Adipose tissue (tissue), 3 donors: ENCODE results near the gene HAGH. TPM values are rescaled to one million over a fixed set of nuclear protein-coding genes. Genes with fewer than 3 reads are reported as not detected.
"Not testable (repeated sequence)": the region's sequence is repeated elsewhere in the genome, so short reads cannot be mapped to it uniquely, and the experiment has no call there.

Source experiments
- H3K27ac ChIP-seq: one replicate; pipeline ENCODE4 v1.5.1; 2013; ENCODE audit warnings: low read depth, low read length
- WGBS, 3 donors: extraction: QIAGEN DNeasy Blood & Tissue Kit; methylation state at CpG; one replicate each; pipeline ENCODE4 v1.1.7; 2013; 5-methylcytosine and 5-hydroxymethylcytosine counted together
- polyA plus RNA-seq, 3 donors: library from polyadenylated mRNA; stranded (reverse); fragments of 200-250 nt; gene quantifications; one replicate each; pipeline ENCODE4 v1.2.3, GENCODE V29; 2013
- donor health status: healthy with polysubstance abuse.
- donor health status: Bipolar disorder and iron deficiency.
- donor health status: healthy.

Gene HAGH
- polyA plus RNA-seq, result 100 to 1,000 TPM in 1 of 3 donors, 10 to 100 TPM in 2; 63.9 to 121 (median 71.3) TPM

DNA sequence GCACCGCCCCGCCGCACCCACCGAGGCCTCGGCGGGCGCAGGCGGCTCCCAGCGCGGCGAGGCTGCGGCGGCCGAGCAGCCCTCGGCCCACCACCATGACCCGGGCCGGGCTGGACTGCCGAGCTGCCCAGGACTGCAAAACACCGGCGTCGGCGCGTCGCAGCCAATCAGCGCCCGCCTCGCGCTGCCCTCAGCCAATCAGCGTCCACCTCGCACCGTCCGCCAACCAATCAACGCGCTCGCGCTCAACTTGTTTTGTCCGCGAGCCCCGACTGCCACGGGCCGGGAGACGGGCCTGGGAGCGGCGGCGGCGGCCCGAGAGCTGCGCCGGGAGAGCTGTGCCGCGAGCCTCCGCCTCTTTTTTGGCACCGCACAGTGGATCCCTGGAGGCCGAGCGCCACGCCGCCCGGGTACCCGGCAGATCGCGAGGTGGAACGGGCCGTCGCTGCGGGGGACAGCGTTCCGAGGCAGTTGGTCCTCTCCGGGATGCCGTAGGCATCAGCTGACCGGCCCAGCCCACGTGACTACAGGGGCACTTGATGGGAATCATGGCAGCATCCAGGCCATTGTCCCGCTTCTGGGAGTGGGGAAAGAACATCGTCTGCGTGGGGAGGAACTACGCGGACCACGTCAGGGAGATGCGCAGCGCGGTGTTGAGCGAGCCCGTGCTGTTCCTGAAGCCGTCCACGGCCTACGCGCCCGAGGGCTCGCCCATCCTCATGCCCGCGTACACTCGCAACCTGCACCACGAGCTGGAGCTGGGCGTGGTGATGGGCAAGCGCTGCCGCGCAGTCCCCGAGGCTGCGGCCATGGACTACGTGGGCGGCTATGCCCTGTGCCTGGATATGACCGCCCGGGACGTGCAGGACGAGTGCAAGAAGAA lies at the start of gene HAGH, which contains the start of gene FAHD1:
Gene HAGH, minus strand, starts transcription at position 135 of the 883 bp plus-strand sequence. Its CDS starts 38 bp downstream, at position 97.
Gene FAHD1, plus strand, starts transcription at position 516 of the 883 bp plus-strand sequence. Its CDS starts 33 bp downstream, at position 549.
- 0% methylated on average over 79 to 104 of the region's 104 CpGs for WGBS, 3 donors

DNA sequence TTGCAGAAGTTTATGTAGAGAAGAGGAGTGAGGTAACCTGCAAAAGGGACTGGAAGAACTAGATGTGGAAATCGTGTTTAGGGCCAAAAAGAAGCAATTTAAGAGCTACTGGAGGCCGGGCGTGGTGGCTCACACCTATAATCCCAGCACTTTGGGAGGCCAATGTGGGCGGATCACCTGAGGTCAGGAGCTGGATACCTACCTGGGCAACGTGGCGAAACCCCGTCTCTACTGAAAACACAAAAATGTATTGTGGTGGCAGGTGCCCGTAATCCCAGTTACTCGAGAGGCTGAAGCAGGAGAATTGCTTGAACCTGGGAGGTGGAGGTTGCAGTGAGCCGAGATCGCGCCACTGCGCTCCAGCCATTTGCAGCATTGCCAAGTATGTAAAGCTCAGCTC lies 49.4 kb upstream of the HAGH start:
- WGBS, 3 donors, result 87 to 90% (median 88%) methylated on average over 13 of the region's 13 CpGs
- not testable (repeated sequence) for H3K27ac ChIP-seq

More for the DNA sequence above, at the start of gene HAGH, which contains the start of gene FAHD1:
- peak within 1 kb of the TSS; percentile 48 for H3K27ac ChIP-seq

DNA sequence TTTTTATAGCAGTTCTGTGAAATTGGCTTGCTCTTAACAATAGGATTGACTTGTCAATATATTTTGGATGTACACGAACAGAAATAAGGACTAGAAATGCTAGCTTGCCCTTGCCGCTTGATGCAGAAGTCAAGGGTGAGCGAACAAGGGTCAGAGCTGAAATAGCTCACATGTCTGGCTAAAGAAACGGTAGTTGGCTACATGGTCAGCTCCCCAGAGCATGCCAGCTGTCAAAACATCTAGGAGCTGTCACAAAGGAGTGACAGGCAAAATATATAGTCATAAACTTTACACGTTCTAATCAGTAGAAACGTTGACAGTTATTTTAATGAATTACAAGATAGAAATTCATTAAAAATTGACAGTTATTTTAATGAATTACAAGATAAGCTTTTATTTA lies 48.2 kb upstream of the HAGH start:
- WGBS, 3 donors, result 48 to 61% (median 59%) methylated on average over 6 of the region's 6 CpGs

DNA sequence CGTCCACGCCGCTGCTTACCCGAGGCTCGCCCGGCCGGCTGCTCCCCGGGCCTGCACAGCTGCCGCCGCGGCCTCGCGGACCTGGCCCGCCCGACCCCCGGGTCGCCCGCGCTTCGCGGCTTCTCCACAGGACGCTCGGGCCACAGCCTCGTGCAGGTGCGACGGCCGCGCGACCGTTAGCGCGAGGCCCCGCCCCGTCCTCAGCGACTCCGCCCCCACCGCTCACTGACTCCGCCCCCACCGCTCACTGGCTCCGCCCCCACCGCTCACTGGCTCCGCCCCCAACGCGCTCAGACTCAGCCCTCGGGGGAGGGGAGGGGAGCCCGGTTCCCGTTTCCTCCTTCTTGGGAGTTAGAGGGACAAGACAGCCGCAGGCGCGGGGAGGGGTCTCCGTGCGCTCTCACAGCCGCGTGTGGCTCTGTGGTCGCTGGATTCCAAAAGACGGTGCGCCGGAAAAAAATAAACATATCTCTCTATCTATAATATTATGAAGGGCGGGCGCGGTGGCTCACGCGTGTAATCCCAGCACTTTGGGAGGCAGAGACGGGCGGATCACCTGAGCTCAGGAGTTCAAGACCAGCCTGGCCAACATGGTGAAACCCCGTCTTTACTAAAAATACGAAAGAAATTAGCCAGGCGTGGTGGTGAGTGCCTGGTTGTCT lies 45.5 kb upstream of the HAGH start, which contains the start of gene MEIOB:
Gene MEIOB, minus strand, starts transcription at position 191 of the 662 bp plus-strand sequence. CDS start 3,989 bp downstream, outside the sequence.
- 6 to 12% (median 7%) methylated on average over 52 to 68 of the region's 68 CpGs for WGBS, 3 donors
- no peak within 1 kb of the TSS for H3K27ac ChIP-seq

More for the DNA sequence above, 48.2 kb upstream of the HAGH start:
- no peak overlapping the region for H3K27ac ChIP-seq

DNA sequence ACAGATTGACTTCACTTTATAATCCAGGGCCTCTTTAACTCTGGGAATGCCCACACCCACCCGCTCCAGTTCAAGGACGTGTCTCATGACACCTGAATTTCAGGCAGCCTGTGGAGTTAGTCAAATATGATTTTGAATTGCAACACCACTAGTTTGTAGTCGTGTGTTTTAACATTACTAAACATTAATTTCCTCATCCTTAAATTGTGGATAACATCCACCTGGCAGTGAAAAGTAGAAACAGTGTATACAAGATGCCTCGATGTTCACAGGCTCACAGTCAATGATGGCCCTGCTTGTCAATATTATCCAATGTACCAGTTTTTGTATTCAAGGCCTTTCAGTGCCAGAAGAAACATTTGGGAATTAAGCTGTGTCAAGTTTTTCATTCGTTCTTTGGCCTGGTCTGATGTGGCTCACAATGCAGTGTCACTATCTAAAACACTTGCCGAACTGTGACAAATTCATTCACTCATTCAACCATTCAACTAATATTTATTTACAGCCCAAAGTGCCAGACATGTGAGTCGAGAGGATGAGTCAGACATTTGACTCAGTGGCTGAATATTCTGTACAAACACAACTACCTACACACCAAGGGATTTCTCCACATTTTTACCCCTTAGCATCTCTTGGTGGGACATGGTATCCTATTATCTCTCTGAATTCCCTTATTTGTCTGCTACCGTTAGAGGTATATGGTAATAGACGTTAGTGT lies 43.9 kb upstream of the HAGH start:
- H3K27ac ChIP-seq, result no peak overlapping the region
- WGBS, 3 donors, result 40 to 62% (median 57%) methylated on average over 9 of the region's 9 CpGs

DNA sequence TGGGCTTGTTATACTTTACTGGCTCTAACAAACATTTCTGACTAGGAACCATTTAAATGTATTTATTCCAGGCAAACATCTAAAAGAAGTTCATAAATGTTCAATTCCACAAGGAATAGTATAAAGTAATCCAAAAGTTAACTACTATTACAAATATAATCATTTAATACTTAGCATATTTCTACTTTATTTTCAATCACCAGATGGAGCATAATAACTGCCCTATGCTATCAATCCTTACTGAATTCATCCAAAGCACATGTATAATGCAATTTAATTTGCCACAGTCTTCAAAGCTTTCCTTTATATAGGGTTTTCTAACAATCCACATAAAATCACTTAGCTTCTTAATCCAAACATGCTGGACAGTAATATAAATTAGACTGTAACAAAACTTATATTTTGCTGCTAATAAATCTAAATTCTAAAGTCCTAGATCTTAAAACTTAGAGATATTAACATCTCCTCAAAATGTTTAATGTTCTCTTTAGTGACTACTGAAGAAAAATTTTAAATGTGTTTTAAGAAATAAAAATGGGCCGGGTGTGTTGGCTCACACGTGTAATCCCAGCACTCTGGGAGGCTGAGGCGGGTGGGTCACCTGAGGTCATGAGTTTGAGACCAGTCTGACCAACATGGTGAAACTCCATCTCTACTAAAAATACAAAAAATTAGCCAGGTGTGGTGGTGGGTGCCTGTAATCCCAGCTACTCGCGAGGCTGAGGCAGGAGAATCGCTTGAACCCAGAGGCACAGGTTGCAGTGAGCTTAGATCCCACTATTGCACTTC lies 39.5 kb upstream of the HAGH start:
- no peak overlapping the region for H3K27ac ChIP-seq
- whole genome bisulfite sequencing, 3 donors, result 73 to 78% (median 74%) methylated on average over 4 to 6 of the region's 6 CpGs

DNA sequence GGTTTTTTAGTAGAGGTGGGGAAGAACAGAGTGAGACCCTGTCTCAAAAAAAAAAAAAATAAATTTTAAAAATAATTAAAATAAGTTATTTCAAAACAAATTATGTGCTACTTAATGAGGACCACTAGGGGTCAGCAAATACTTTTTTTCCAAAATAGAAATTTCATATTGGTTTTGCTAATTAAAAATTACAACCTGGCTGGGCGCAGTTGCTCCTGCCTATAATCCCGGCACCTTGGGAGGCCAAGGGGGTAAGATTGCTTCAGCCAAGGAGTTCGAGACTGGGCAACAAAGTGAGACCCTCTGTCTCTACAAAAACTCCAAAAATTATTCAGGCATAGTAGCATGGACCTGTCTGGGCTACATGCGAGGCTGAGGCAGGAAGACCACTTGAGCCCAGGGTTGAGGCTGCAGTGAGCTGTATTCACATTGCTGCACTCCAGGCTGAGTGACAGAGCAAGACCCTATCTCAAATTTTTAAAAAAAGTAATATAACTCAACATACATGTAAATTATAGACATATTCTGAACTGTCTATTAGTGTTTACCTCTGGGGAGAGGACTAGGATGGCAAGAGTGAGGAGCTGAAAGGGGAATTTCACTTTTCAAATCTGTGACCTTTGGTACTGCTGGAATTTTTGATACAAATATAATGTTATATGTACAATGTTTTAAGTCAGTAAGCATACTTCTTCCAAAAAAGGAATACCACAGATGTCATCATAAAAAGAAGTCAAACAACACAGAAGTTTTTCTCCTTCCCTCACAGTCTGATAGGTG lies 37.2 kb upstream of the HAGH start:
- WGBS, 3 donors, result 11 to 15% (median 14%) methylated on average over 4 of the region's 4 CpGs
- no peak overlapping the region for H3K27ac ChIP-seq

DNA sequence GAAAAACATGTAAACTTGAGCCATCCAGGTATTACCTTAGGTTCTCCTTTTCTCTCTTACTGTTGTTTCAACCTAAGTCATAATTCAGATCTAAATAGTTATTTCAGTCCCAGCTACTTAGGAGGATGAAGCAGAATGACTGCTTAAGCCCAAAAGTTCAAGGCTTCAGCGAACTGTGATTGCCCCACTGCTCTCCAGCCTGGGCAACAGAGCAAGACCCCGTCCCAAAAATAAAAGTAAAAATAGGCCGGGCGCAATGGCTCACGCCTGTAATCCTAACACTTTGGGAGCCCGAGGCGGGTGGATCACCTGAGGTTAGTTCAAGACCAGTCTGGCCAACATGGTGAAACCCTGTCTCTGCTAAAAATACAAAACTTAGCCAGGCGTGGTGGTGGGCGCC lies 35.8 kb upstream of the HAGH start:
- WGBS, 3 donors, result 82 to 84% (median 84%) methylated on average over 7 to 9 of the region's 9 CpGs
- no peak overlapping the region for H3K27ac ChIP-seq

DNA sequence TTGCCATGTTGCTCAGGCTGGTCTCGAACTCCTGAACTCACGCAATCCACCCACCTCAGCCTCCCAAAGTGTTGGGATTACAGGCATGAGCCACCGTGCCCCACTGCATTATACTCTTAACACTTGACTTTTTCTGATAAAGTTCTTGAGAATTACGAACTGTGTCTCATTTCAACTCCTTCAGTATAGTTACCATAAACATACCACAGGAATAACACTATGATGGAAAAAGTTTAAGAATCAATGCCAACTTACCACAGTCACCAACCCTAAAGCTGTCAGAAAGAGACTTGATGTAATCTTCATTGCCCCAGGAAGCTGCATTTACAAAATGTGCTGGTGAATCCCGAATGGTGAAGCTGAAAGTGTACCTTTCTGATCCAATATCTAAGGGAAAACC lies 35.1 kb upstream of the HAGH start:
- 72 to 83% (median 81%) methylated on average over 5 of the region's 5 CpGs for WGBS, 3 donors
- no peak overlapping the region for H3K27ac ChIP-seq

DNA sequence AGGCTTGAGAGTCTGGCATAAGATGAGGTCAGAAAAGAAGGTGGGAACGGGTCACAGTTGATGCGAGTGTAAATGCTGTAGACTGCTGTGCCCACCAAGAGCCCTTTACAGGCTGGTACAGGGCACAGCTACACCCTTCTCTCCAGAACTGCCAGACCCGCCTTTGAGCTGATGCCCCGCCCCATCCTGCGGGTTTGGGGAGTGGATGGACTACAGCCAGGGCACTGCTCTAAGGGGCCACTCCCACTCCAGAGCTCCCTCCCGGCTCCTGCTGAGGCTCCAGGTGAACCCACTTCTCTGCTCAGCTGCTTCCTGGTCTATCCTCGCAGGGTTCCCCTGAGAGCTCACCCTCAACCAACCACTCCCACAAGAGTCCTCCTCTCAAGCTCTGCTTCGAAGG lies 33.0 kb upstream of the HAGH start:
- no peak overlapping the region for H3K27ac ChIP-seq
- WGBS, 3 donors, result 25 to 42% (median 26%) methylated on average over 7 to 8 of the region's 8 CpGs

DNA sequence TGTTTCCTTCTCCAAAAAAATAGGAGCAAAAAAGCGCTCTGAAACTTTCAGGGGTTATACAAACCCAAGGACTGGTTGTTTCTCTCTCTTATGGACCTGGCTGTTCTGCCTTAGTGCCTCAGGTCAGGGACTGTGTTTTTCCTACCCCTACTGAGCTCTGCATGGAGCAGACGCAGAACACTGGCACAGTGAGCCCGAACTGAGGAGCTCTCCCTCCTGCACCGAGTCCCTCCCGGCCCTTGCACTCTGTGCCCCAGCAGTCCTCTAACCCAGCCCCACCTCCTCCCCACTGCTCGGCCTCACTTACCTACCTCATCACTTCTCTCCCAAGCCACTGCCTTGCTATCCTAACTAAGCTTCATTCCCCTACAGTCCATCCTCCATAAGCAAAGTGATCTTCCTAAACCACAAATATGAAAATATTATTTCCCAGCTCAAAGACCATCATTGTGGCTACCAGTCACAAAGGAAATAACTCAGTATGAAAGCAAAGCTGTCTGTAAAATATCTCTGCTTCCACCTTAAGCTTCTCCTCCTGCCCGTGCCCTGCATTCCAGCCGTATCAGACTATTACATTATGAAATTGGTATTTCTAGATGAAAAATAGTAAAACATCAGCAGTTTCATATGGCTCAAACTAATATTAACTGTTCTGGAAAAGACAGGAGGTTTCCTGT lies 31.7 kb upstream of the HAGH start:
- WGBS, 3 donors, result 21 to 27% (median 21%) methylated on average over 8 of the region's 8 CpGs
- H3K27ac ChIP-seq, result no peak overlapping the region

DNA sequence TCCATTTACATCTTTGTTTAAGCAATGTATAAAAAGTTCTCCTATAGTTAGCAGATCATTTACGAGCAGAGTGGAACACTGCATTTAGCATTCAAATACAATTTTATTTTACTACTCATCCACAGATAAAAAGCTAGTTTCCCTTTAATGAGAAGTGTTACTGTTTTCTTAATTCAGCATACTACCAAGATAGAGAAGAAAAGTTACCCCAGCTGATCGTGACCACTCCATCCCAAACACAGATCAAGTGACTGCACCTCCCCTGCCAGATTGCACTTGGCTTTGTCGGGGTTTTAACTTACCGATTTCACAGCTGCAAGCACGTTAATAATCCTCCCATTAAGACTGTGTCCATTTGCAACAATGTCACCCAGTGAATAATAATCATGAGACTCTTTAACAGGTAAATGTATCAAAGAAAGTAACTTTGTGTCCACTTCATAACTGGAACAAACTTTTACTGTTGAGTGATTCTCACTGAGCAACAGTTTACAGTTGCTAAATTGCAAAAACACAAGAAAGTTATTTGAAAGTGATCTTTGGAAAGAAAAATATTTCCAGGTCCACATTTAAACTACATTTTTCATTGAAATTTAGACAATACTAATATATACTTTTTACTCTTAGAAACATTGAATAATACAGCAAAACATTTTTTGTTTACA lies 30.9 kb upstream of the HAGH start:
- 35 to 42% (median 41%) methylated on average over 5 of the region's 5 CpGs for WGBS, 3 donors
- H3K27ac ChIP-seq, result no peak overlapping the region

DNA sequence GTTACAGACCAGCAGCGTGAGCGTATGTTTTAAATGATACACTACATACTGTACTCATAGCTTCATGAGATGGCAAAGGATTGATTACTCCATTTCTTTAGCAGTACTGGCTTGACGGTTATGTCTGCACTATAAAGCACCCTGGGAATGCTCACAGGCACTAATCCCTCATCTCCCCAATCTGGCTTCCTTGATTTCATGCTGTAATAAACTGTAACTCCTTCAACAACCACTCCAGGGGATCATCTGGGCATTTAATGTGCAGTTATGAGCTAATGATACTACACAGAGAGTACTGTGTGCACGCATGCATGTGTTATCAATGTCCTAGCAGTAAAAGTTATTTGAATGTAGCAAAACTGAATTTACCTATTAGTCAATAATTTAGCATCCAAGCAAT lies 25.2 kb upstream of the HAGH start:
- no peak overlapping the region for H3K27ac ChIP-seq
- 57 to 71% (median 67%) methylated on average over 4 of the region's 4 CpGs for WGBS, 3 donors

DNA sequence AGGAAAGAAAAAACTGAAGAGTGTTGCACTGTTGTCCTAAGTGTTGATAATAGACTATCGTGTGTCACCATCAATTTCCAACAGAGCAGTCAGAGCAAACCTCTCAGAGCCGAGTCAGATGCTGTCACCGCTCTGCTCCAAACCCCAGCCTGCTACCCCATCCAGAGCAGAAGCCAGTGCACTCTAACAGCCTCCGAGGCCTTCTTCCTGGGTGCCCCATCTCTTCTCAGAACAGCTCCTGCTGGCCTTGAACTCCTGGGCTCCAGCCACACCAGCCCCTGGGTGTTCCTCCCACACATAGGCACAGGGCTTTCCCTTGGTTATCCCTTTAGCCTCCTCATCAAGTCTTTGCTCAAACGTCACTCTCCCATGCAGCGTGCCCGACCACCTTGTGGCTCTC lies 24.4 kb upstream of the HAGH start:
- no peak overlapping the region for H3K27ac ChIP-seq
- 78 to 86% (median 78%) methylated on average over 7 of the region's 7 CpGs for WGBS, 3 donors

DNA sequence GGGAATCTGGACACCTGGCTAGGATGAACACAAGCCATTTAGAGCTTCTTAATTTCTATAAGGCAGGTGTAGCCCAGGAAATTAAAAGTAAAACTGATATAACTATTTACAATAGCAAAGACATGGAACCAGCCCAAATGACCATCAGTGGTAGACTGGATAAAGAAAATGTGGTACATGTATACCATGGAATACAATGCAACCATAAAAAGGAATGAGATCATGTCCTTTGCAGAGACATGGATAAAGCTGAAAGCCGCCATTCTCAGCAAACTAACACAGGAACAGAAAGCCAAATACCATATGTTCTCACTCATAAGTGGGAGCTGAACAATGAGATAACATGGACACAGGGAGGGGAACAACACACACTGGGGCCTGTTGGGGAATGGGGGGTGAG lies 19.8 kb upstream of the HAGH start:
- no peak overlapping the region for H3K27ac ChIP-seq
- whole genome bisulfite sequencing, 3 donors, result 81 to 90% (median 89%) methylated on average over 1 of the region's 1 CpG

DNA sequence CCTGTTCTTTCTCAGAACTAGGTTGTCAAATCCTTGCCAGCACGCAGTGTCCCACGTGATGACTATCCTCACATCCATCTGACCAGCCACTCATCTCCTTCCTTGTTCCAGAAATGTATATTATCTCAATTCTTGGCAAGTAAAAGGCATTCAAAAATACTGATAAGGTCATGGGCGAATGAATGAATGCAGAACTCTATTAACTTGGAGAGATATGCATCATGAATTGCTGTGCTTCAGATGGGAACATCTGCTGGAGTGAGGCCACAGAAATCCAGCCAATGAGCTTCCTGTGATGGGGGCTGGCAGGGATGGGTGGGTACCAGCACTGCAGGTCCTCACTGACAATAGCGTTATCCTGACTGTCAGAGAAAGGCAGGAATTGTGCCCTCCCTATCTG lies 19.4 kb upstream of the HAGH start:
- WGBS, 3 donors, result 52 to 61% (median 53%) methylated on average over 4 of the region's 4 CpGs
- H3K27ac ChIP-seq, result no peak overlapping the region
